ENCODE measurements around the gene SLC26A2.

SLC26A2 gene

GRCh38 chr5:149917073-149917676, 43.4 kb upstream of the SLC26A2 start:
- no peak for TF ChIP-seq CTCF (IDR thresholded peaks at IDR 0.05; ENCODE audit: low read depth, low read length)
- H3K4me3 ChIP-seq (ENCODE audit: low read depth, low read length), result no peak overlapping the region

DNA sequence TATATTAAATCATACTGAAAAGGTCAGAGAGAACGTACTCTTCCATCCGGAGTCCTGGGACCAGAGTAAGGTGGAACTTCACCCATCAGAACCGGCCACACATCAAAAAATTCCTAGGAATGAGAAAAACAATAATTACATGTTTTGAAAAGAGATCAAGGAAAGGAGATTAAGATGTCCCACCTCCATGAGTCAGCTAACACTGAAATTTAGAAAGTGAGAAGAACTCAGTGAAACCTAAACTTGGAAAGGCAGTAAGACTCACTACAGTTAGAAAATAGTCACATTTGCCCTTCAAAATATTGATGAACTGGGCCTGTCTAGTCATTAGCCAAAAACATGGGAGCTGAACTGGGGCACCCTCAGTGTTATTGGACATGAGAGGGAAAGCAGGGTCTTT, 39.0 kb upstream of the SLC26A2 start:
- no peak overlapping the region for H3K4me3 ChIP-seq (ENCODE audit: low read depth, low read length)
- no peak for TF ChIP-seq CTCF (IDR thresholded peaks at IDR 0.05; ENCODE audit: low read depth, low read length)

DNA sequence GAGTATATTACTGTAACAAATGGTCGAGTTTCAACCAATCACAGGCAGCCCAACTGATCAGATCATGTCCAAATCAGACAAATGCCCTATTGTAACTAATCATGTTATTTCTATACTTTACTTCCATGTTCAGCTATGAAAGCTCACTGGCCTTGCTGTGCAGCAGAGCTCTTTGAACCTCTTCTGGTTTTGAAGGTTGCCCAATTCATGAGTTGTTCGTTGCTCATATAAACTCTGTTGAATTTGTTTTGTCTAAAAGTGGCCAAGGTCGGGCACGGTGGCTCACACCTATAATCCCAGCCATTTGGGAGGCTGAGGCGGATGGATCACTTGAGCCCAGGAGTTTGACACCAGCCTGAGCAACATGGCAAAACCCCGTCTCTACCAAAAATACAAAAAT, 37.6 kb upstream of the SLC26A2 start:
- H3K4me3 ChIP-seq (ENCODE audit: low read depth, low read length), result no peak overlapping the region
- no peak for TF ChIP-seq CTCF (IDR thresholded peaks at IDR 0.05; ENCODE audit: low read depth, low read length)

- TF ChIP-seq CTCF (IDR thresholded peaks at IDR 0.05; ENCODE audit: low read depth, low read length), result no peak
- no peak overlapping the region for H3K4me3 ChIP-seq (ENCODE audit: low read depth, low read length)
Observed at GRCh38 chr5:149924486-149924885, 36.1 kb upstream of the SLC26A2 start.

GRCh38 chr5:149930043-149930748, 30.4 kb upstream of the SLC26A2 start:
- H3K4me3 ChIP-seq (ENCODE audit: low read depth, low read length), result peak overlapping the region; percentile 29

GRCh38 chr5:149930749-149931574, 29.6 kb upstream of the SLC26A2 start:
- no peak for TF ChIP-seq CTCF (IDR thresholded peaks at IDR 0.05; ENCODE audit: low read depth, low read length)
- H3K4me3 ChIP-seq (ENCODE audit: low read depth, low read length), result peak overlapping the region; percentile 29; the same call in 1 of the 2 replicates

More at GRCh38 chr5:149930043-149930748, 30.4 kb upstream of the SLC26A2 start:
- no peak for TF ChIP-seq CTCF (IDR thresholded peaks at IDR 0.05; ENCODE audit: low read depth, low read length)

All from WI38 (cell line).